Activated T-helper 1 cell treated with Interleukin-2 at 50 U/mL for 16 hours (primary cell): ENCODE data around the gene PATL1.
"Not testable (repeated sequence)": the region's sequence is repeated elsewhere in the genome, so short reads cannot be mapped to it uniquely, and the experiment has no call there.

Experiments
- DNase-seq: peaks from one replicate; pipeline ENCODE4 v3.0.0-alpha.2; 2020; ENCODE audit warnings: low read depth

Gene PATL1

GRCh38 chr11:59668950-59669610 lies at the start of gene PATL1:
Gene PATL1, minus strand, starts transcription at chr11:59669037. Its CDS starts 142 bp downstream, at chr11:59668895.
- DNase-seq: peak; percentile 99

GRCh38 chr11:59716051-59716450 lies 47.2 kb upstream of the PATL1 start:
- no peak for DNase-seq

DNA sequence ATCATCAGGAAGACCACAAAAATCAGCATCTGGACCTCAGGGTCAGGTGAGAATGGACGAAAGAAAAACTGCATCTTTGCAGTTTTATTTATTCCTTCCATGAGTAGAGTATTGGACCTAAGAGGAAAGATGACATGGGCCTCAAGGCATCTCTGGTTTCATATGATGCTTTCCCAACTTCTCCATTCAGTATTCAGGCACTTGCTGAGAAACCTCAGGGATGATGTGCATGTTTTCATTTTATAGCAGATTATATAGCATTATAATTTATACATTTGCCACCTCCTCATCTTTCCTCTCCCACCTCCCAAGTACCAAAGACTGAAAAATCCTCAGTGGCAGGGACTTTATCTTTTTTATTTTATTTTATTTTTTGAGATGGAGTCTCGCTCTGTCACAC lies 44.9 kb upstream of the PATL1 start, which contains the start of gene OR10V1:
Gene OR10V1, minus strand, starts transcription at position 101 of the 400 bp plus-strand sequence. Its CDS starts 0 bp downstream, at position 101.
- DNase-seq: no peak

DNA sequence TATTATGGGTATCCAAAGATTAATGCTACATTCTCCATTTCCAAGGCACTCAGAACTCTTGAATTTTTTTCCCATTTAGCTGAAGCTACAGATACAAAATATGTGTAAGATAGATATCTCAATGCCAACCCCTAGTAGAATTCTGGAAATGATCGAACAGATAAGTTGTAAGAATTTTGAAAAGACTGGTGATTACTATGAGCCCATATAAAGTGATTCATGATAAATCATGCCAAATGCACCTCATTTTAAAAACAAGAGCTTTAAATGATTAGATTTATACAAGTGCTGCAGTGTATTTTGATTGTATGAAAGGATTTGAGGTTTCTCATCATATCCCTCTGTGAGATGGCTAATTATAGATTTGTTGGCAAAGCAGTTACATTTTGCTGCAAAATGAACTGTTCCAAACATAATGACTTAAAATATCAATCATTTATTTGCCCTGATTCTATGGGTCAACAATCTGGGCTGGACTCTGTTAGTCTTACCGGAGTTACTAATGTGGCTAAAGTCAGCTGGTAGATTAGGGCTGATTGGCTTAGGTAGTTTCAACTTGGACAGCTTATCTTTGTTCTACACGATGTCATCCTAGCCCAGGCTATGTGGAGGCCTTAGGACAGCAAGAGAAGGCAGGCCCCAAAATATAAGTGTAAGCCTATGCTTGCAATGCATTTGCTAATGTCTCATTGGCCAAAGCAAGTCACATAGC lies 41.5 kb upstream of the PATL1 start:
- DNase-seq: no peak

GRCh38 chr11:59708537-59708936 lies 39.7 kb upstream of the PATL1 start:
- DNase-seq: no peak

DNA sequence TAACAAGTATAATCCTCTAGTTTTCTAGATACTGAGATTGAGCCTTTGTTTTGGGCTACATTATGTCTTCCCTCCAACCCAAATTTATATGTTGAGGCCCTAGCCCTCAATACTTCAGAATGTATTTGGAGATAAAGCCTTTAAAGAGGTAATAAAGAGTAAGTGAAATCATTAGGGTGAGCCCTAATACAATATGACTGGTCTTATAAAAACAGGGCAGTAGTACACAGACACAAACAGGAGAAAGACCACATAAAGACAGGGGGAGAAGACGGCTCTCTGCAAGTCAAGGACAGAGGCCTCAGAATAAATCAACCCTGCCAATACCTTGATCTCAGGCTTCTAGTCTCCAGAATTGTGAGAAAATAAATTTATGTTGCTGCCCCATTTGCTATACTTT lies 38.5 kb upstream of the PATL1 start:
- DNase-seq: no peak

DNA sequence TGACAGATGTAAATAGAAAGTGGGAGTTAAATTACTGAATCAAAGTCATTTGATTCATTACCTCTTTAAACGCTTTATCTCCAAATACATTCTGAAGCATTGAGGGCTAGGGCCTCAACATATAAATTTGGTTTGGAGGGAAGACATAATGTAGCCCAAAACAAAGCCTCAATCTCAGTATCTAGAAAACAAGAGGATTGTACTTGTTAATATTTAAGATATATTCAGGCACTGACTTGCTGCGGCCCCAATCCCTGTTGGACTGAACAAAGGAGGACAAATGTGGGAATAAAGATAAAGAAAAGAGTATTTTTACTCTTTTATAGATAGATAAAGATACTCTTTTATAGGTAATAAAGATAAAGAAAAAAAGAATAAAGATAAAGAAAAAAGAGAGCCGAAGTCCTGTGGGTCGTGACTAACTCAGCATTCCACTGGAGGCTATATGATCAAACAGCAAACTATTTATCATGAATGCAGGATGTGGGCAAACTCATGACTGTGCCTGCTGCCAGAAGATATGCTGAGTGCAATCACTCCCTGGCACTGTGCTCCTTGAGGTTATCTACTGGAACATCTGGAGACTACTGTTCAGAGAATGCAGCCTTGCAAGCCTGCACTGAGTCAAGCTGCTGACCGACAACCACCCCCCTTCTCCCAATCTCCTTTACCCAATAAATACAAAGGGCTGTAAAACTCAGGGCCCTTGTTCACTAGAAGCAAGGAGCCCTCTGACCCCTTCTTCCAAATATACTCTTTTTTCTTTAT lies 37.9 kb upstream of the PATL1 start:
- DNase-seq: no peak

DNA sequence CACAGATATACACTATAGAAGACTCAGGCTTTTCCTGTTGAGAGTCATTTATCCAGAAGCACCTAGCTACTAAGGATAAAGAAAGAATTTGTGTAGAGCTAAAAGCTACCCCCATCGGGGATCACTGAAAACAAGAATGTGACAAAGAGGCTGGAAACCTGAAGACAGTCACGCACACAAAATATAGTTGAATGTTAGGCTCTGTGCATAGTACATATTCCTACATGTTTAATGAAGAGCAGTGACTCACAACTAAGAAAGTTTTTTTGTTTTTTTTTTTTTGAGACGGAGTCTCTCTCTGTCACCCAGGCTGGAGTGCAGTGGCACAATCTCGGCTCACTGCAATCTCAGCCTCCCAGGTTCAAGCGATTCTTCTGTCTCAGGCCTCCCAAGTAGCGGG lies 36.5 kb upstream of the PATL1 start:
- no peak for DNase-seq

DNA sequence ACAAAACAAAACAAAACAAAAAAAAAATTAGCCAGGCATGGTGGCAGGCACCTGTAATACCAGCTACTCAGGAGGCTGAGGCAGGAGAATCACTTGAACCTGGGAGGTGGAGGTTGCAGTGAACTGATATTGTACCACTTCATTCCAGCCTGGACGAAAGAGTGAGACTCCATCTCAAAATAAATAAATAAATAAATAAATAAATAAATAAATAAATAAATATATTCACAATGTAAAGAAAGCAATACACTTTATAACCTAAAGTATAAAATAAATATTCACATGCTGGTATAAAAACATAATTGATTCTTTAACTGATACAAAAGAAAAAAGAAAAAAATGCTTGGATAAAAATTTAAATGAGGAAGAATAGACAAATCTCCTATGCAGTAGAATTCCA lies 34.7 kb upstream of the PATL1 start:
- DNase-seq: not testable (repeated sequence)

DNA sequence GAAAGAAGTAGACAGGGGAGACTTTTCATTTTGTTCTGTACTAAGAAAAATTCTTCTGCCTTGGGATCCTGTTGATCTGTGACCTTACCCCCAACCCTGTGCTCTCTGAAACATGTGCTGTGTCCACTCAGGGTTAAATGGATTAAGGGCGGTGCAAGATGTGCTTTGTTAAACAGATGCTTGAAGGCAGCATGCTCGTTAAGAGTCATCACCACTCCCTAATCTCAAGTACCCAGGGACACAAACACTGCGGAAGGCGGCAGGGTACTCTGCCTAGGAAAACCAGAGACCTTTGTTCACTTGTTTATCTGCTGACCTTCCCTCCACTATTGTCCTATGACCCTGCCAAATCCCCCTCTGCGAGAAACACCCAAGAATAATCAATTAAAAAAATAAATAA lies 31.3 kb upstream of the PATL1 start:
- not testable (repeated sequence) for DNase-seq

DNA sequence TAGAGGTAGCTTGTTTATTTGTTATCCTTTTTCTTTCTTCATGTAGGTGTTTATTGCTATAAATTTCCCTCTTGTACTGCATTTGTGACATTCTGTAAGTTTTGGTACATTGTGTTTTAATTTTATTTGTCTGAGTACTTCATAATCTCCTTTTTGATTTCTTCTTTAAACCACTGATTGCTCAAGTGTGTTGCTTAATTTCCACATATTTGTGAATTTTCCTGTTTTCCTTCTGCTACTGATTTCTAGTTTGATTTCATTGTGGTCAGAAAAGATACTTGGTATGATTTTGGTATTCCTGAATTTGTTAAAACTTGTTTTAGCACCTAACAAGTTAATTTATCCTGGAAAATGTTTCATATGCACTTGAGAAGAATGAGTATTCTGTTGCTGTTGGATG lies 29.7 kb upstream of the PATL1 start:
- no peak for DNase-seq

GRCh38 chr11:59692915-59693314 lies 24.1 kb upstream of the PATL1 start:
- no peak for DNase-seq

DNA sequence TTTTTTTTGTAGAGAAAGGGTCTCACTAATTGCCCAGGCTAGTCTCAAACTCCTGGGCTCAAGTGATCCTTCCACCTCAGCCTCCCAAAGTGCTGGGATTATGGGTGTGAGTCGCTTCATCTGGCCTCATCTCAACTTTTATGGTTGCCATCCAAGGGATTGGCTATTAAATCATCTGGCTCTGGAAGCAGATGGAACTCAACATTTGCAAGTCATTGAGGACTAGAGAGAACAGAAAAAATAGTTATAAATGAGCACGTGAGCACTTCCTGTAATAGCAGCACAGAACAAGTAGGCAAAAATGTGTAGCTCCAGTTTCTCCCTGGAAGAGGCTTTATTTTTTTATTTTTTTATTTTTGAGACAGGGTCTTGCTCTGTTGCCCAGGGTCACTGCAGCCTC lies 22.3 kb upstream of the PATL1 start:
- no peak for DNase-seq

DNA sequence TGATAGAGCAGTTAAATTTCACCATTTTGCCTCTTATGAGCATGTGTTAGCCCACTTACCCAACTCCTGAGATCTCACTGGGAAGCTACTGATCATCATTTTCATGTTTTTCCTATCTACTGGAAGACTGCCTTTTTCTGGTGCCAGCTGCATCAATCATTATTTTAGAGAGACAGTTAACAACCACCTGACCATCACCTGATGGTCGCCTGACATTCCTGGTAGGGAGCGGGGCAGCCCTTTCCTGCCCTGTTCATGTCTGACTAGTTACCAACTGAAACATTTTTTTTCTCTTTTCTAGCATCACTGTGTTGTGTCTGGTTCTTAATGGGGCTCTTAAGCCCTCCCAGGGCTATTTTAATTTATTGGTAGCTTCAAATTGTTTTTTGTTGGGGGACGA lies 20.2 kb upstream of the PATL1 start:
- no peak for DNase-seq

DNA sequence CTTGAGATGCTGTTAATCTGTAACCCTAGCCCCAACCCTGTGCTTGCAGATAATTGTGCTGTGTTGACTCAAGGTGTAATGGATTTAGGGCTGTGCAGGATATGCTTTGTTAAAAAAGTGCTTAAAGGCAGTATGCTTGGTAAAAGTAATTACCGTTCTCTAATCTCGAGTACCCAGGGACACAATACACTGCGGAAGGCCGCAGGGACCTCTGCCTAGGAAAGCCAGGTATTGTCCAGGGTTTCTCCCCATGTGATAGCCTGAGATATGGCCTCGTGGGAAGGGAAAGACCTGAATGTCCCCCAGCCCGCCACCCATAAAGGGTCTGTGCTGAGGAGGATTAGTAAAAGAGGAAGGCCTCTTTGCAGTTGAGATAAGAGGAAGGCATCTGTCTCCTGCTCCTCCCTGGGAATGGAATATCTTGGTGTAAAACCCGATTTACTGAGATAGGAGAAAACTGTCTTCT lies 12.5 kb upstream of the PATL1 start:
- DNase-seq: not testable (repeated sequence)

DNA sequence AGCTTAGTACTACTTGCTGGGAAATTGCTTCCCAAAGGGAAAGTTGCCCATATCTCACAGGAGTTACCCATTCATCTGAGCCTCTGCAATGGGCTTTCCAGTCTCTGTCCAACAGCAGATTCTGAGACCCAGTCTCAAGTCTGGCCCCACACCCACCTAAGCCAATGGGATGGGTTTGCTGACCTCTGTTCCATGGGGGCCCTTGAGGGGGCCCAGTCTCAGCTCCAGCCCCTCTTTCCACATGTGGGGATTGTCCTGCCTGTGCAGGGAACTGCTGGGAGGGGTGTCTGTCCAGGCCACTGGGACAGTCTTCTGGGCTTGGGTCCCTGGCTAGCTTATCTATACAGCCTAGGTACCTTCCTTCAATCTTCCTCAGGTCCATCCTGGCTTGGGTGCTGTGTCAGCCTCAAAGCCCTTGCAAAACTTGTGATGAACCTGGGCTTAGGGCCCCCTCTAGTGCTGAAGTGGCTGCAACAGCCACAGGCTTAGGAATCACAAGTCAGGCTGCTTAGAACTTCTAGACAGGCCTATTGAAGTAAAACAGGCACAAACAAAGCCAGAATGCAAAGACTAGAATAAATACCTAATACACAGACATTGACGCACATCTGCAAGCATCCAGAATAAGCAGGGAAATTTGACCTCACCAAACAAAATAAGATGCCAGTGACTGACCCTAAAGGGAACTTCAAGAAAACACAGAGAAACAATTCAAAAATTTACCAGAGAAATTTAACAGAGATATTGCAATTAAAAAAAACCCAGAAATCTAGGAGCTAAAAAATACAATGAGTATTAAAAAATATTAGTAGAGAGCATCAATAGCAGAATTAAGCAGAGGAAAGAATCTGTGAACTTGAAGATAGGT lies 11.7 kb upstream of the PATL1 start:
- peak; percentile 23 for DNase-seq

- DNase-seq: no peak
Measured at GRCh38 chr11:59679347-59679746, 10.5 kb upstream of the PATL1 start.

DNA sequence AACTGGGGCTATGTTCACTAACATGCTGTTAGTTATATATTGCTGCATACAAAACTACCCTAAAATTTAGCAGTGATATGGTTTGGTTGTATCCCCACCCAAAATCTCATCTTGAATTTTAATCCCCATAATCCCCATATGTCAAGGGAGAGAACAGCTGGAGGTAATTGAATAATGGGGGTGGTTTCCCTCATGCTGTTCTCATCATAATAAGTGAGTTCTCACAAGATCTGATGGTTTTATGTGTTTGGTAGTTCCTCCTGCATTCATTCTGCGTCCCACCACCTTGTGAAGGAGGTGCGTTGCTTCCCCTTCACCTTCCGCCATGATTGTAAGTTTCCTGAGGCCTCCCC lies 10.0 kb upstream of the PATL1 start:
- no peak for DNase-seq

DNA sequence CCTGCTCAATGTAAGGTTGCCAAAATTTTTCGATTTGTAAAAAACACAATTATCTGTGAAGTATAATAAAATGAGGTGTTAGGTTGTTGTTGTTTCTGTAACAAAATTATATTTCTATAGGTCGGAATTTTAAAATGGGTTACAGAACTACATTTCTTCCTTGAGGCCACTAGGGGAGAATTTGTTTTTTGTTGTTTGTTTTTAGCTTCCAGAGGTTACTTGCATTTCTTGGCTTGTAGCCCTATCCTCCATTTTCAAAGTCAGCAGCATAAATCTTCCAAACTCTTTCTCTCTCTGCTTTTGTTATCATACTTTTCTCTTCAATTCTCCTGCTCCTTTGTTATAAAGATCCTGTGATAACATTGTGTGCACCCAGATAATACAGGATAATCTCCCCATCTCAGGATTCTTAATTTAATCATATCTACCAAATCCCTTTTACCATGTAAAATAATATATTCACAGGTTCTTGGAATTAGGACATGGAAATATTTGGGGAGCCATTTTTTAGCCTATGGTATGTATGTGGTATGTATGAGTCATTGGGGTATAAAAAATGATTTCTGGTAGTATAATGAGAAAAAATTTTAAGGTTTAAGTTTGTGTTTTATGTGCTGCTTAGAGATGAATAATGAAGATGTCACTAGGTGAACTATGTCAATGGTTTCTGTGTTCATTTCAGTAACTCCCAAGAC lies 9.4 kb upstream of the PATL1 start:
- no peak for DNase-seq

DNA sequence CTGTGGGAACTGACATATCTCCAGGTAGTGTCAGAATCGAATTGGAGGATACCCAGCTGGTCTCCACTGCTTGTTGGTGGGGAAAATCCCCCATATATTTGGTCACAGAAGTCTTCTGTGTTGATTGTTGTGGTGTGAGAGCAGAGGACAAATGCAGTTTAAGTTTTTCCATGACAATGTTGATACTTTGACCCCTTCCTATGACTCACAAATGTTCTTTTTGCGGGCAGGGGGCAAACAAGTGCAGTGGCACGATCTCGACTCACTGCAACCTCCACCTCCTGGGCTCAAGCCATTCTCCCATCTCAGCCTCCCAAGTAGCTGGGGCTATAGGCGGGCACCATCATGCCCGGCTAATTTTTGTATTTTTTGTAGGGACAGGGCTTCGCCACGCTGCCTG lies 7.4 kb upstream of the PATL1 start:
- DNase-seq: no peak

DNA sequence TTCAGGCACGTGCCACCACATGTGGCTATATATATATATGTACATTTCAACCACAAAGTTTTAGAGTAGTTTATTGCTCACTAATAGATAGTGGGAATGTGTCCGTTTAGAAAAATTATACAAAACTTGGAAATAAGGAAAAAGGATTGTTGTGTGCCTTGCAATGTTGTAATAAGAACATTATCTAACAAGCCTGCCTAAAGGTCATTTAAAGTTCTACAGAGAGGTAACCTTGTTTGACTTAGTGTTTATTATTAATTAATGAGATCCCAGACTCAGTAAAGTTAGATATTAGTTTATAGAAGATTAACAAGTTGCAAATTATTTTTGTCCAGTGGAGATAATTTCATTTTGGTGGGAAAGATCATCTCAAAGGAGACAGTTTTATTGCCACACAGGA lies 5.5 kb upstream of the PATL1 start:
- DNase-seq: no peak
